Endothelial cell of umbilical vein (primary cell): ENCODE measurements around the gene MSANTD7. TPM values are rescaled to one million over a fixed set of nuclear protein-coding genes. Genes with fewer than 3 reads are reported as not detected.

ENCODE experiments used
- BruUV-seq: library from RNA; stranded (reverse); fragments of 400-500 nt; replicated peaks from 2 replicates; lab custom pipeline; 2021; lab: Mats Ljungman, UMichigan
- CTCF ChIA-PET: fragments of 300-600, 350-600 bp; sonication (Branson Sonifier 250); formaldehyde crosslinking; loops from one replicate; lab custom pipeline; 2021; ENCODE audit warnings: antibody characterized with exemption, inconsistent platforms; lab: Charles Lee
- POLR2A ChIA-PET: fragments of 300-600, 350-600 bp; sonication (Branson Sonifier 250); formaldehyde crosslinking; loops from one replicate; lab custom pipeline; 2021; ENCODE audit warnings: antibody characterized with exemption, inconsistent platforms; lab: Charles Lee
- DNase-seq: peaks from one replicate; pipeline ENCODE4 v3.0.0-alpha.2; 2011; ENCODE audit warnings: low read depth, low spot score
- FAIRE-seq: peaks from 2 replicates; lab custom pipeline; 2011; peaks lifted over from hg19 to GRCh38; lab: Jason Lieb, UNC
- H2AFZ ChIP-seq: 2 replicates; pipeline ENCODE4 v1.6.0; 2012; ENCODE audit warnings: low read depth, low read length, control low read depth, inconsistent platforms
- H3K27ac ChIP-seq: 2 replicates; pipeline ENCODE4 v1.5.1; 2011; ENCODE audit warnings: low read depth, mild to moderate bottlenecking, control low read depth, low read length, moderate library complexity; ENCODE audit not compliant: insufficient read depth
- H3K27me3 ChIP-seq, 2 experiments: 2 replicates each; pipeline versions ENCODE4 v1.6.0 to v1.6.1; 2011; ENCODE audit warnings: low read length in 2 of 2, mixed read lengths in 1 of 2; ENCODE audit not compliant: control insufficient read depth in 2 of 2, insufficient read depth in 2 of 2
- H3K36me3 ChIP-seq, 2 experiments: 2 replicates in 1 of 2; 3 replicates in 1 of 2; pipeline ENCODE4 v1.5.1; 2011; ENCODE audit warnings: low read length in 2 of 2, mild to moderate bottlenecking in 1 of 2, moderate library complexity in 1 of 2; ENCODE audit not compliant: control insufficient read depth in 2 of 2, insufficient read depth in 2 of 2; ENCODE audit errors: extremely low read depth in 1 of 2
- H3K4me1 ChIP-seq: 3 replicates; pipeline ENCODE4 v1.5.1; 2011; ENCODE audit warnings: mild to moderate bottlenecking, low read length; ENCODE audit not compliant: control insufficient read depth, insufficient read depth; ENCODE audit errors: extremely low read depth
- H3K4me2 ChIP-seq: 2 replicates; pipeline ENCODE4 v1.6.1; 2011; ENCODE audit warnings: low read length, control low read depth, mixed read lengths; ENCODE audit not compliant: insufficient read depth
- H3K4me3 ChIP-seq, 3 experiments: fragments of 200-600 bp in 1 of 3; sonication (generic), shearing (Covaris generic) in 1 of 3; replicated peaks in 1 of 3; 2 replicates each; pipeline ENCODE4 v1.5.1; 2011 to 2016; ENCODE audit warnings: control low read depth in 3 of 3, low read length in 3 of 3, mild to moderate bottlenecking in 2 of 3, inconsistent platforms in 1 of 3, low read depth in 1 of 3, moderate library complexity in 1 of 3; ENCODE audit not compliant: insufficient read depth in 1 of 3
- H3K79me2 ChIP-seq: 2 replicates; pipeline ENCODE4 v1.6.0; 2012; ENCODE audit warnings: low read length, inconsistent platforms; ENCODE audit not compliant: control insufficient read depth, insufficient read depth
- H3K9ac ChIP-seq: replicated peaks from 2 replicates; pipeline ENCODE3; 2011; ENCODE audit warnings: low read length, control low read depth; ENCODE audit not compliant: insufficient read depth; ENCODE audit errors: extremely low read depth
- H3K9me1 ChIP-seq: replicated peaks from 3 replicates; pipeline ENCODE4 v1.6.0; 2011; ENCODE audit warnings: mild to moderate bottlenecking, low read length; ENCODE audit not compliant: control insufficient read depth, insufficient read depth; ENCODE audit errors: extremely low read depth
- H3K9me3 ChIP-seq: replicated peaks from 2 replicates; pipeline ENCODE4 v1.5.1; 2012; ENCODE audit warnings: low read length, inconsistent platforms; ENCODE audit not compliant: control insufficient read depth, insufficient read depth
- H4K20me1 ChIP-seq: replicated peaks from 2 replicates; pipeline ENCODE3; 2011; ENCODE audit warnings: mild to moderate bottlenecking, low read length; ENCODE audit not compliant: control insufficient read depth, insufficient read depth; ENCODE audit errors: extremely low read depth
- EZH2 ChIP-seq: IDR thresholded peaks from 2 replicates; pipeline ENCODE4 v1.6.1; 2012; ENCODE audit warnings: borderline replicate concordance, low read depth, mild to moderate bottlenecking, moderate library complexity, low read length, inconsistent platforms; ENCODE audit not compliant: severe bottlenecking
- FOS ChIP-seq: IDR thresholded peaks from 2 replicates; pipeline ENCODE4 v1.6.1; 2011; ENCODE audit warnings: mild to moderate bottlenecking, low read length, moderate library complexity, borderline replicate concordance; ENCODE audit not compliant: insufficient read depth
- GATA2 ChIP-seq: IDR thresholded peaks from 2 replicates; pipeline ENCODE4 v1.7.0; 2011; ENCODE audit warnings: low read depth, mild to moderate bottlenecking, moderate library complexity, mixed read lengths, low read length; ENCODE audit not compliant: insufficient read length, insufficient read depth
- JUN ChIP-seq: IDR thresholded peaks from 2 replicates; pipeline ENCODE4 v1.6.1; 2011; ENCODE audit warnings: borderline replicate concordance, low read depth; ENCODE audit not compliant: insufficient read length, insufficient read depth
- MYC ChIP-seq: IDR thresholded peaks from one replicate; pipeline ENCODE4 v1.6.1; 2011; ENCODE audit warnings: mild to moderate bottlenecking, low read depth, low read length
- POLR2A ChIP-seq: IDR thresholded peaks from 2 replicates; pipeline ENCODE4 v1.6.1; 2012; ENCODE audit warnings: low read depth, mild to moderate bottlenecking, control low read depth, low read length
- POLR2AphosphoS5 ChIP-seq: IDR thresholded peaks from 2 replicates; pipeline ENCODE4 v1.6.1; 2012; ENCODE audit warnings: low read depth, mild to moderate bottlenecking, control low read depth, low read length, moderate library complexity; ENCODE audit not compliant: insufficient read depth
- dilution Hi-C: fragments of 300-500 bp; cut with MboI; formaldehyde crosslinking; loops from one replicate; pipeline ENCODE4 v1.15.0; 2019; ENCODE audit warnings: low sequenced_read_pairs; ENCODE audit not compliant: extremely low pct_ligation_motif_present
- intact Hi-C: fragments of 100-400 bp; cut with micrococcal nuclease; formaldehyde crosslinking; loops from one replicate; pipeline ENCODE4 v1.10.0; 2022
- polyA plus RNA-seq, 4 experiments: library from polyadenylated mRNA; depleted of rRNA in 3 of 4; stranded (reverse) in 3 of 4; unstranded in 1 of 4; fragments of >200 nt; gene quantifications; 2 replicates each; pipeline versions ENCODE4 v1.2.1 to v1.2.3, GENCODE V29; 2011 to 2012; ENCODE audit warnings: missing spikeins in 1 of 4
- total RNA-seq: library from RNA; stranded (reverse); gene quantifications from 2 replicates; pipeline ENCODE4 v1.2.3, GENCODE V29; 2021
- TF ChIP-seq, protein P1 (sequence below), 2 donors: IDR thresholded peaks; 1 replicate in 1 of 2; 2 replicates in 1 of 2; pipeline ENCODE4 v1.5.1; 2011; ENCODE audit warnings: low read length in 2 of 2, mild to moderate bottlenecking in 2 of 2, moderate library complexity in 2 of 2, control low read depth in 1 of 2, inconsistent platforms in 1 of 2, low read depth in 1 of 2; ENCODE audit not compliant: insufficient read depth in 1 of 2; ENCODE audit errors: extremely low read depth in 1 of 2
- TF ChIP-seq, protein P2 (sequence below): IDR thresholded peaks from 2 replicates; pipeline ENCODE4 v1.6.1; 2011; ENCODE audit not compliant: insufficient read depth, insufficient read length

MSANTD7 gene
- total and polyA plus RNA-seq, 2 donors (not counting 3 experiments of a cell fraction or from before 2014, with no cell fraction given), result 4.8 to 13.1 TPM

DNA sequence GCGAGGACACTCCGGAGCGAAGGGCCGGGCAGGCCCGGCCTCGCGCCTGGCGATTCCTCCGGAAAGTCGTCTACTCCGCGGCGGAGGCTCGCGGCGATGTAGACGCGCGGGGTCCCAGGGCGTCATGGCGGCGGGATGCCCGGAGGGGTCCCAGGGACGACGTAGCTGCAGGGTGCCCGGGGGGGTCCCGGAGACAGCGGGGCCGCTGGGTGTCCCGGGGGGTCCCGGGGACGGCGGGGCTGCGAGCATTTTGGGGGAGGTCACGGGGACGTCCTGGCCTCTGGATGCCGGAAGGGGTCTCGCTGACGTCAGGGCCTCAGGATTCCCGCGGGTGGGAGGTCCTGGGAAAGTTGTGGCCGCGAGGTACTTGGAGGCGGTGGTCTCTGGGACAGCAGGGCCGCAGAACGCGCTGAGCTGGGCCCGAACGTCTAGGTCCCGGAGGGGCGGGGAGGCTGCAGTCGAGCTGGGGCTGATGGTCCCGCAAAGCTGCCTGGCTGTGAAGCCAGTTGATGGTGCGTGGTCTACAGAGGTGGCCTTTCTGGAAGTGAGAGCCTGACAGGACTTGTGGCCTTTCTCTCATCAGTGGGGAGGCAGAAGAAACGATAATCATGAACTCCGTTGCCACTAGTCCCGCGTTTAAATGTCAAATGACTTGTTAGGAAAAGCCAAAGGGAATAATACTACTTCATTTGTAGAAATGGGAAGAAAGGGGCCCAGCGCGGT is 637 bp downstream of the MSANTD7 start:
- ChIA-PET POLR2A (interaction anchor here (0.6 to 1.7 kb wide), 3 partner anchors 20 to 39 kb away, joined by 3 to 8 read pairs (median 3); partner anchors contain the start of gene SUV39H2), CTCF (interaction anchor here (0.7 to 3.8 kb wide), 12 partner anchors 12 to 642 kb away, joined by 3 to 23 read pairs (median 8); partner anchors contain the start of gene SUV39H2)
- peaks cover 27% of the 10 kb centered on the region for H3K79me2 ChIP-seq
- DNase-seq (peak; percentile 46), FAIRE-seq (peak; percentile 59)
- H3K4me1 ChIP-seq, result peaks cover 11% of the 10 kb centered on the region
- no peaks in the 10 kb centered on the region for H4K20me1 ChIP-seq
- dilution Hi-C loops, result no loop called here
- H3K4me3 ChIP-seq, result peak overlapping the region; percentile 47 to 81 (median 71)
- BruUV-seq, result TSS peak; percentile 17
- H3K27me3 ChIP-seq, result no peaks in the 10 kb centered on the region
- H3K9me3 ChIP-seq, result no peaks in the 10 kb centered on the region
- H2AFZ ChIP-seq, result peak overlapping the region; percentile 74
- peaks cover 12 to 20% of the 10 kb centered on the region in 2 experiments for H3K36me3 ChIP-seq
- no peak for TF ChIP-seq GATA2
- TF ChIP-seq, protein P1, sequence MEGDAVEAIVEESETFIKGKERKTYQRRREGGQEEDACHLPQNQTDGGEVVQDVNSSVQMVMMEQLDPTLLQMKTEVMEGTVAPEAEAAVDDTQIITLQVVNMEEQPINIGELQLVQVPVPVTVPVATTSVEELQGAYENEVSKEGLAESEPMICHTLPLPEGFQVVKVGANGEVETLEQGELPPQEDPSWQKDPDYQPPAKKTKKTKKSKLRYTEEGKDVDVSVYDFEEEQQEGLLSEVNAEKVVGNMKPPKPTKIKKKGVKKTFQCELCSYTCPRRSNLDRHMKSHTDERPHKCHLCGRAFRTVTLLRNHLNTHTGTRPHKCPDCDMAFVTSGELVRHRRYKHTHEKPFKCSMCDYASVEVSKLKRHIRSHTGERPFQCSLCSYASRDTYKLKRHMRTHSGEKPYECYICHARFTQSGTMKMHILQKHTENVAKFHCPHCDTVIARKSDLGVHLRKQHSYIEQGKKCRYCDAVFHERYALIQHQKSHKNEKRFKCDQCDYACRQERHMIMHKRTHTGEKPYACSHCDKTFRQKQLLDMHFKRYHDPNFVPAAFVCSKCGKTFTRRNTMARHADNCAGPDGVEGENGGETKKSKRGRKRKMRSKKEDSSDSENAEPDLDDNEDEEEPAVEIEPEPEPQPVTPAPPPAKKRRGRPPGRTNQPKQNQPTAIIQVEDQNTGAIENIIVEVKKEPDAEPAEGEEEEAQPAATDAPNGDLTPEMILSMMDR (IDR thresholded peaks at IDR 0.05; ENCODE audit: extremely low read depth in 1 of 2, insufficient read depth in 1 of 2, low read depth in 1 of 2, low read length in 2 of 2), result no peak
- TF ChIP-seq, protein P2, sequence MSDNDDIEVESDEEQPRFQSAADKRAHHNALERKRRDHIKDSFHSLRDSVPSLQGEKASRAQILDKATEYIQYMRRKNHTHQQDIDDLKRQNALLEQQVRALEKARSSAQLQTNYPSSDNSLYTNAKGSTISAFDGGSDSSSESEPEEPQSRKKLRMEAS, result no peak
- TF ChIP-seq MYC, result no peak
- no peak for TF ChIP-seq EZH2
- TF ChIP-seq POLR2AphosphoS5, result no peak
- TF ChIP-seq JUN, result no peak
- TF ChIP-seq POLR2A, result no peak
- TF ChIP-seq FOS, result no peak
- no peaks in the 10 kb centered on the region for H3K9me1 ChIP-seq
- H3K9ac ChIP-seq, result peak overlapping the region; percentile 88
- H3K27ac ChIP-seq, result peak overlapping the region; percentile 74
- H3K4me2 ChIP-seq, result peak overlapping the region; percentile 72
- intact Hi-C loops, result loop anchor here (1.0 to 5.0 kb wide), 6 partner anchors 40 to 339 kb away; partner anchors contain the start of genes DCLRE1C and SUV39H2
